GM12874 (cell line): ENCODE data around the gene C2CD4B.

Experiments
- TF ChIP-seq, protein P1 (sequence below): IDR thresholded peaks from 2 replicates; pipeline ENCODE4 v1.5.1; 2011; ENCODE audit warnings: low read depth, mild to moderate bottlenecking, control low read depth, low read length, moderate library complexity; ENCODE audit not compliant: insufficient read depth

C2CD4B gene

GRCh38 chr15:62190675-62191074, 25.6 kb upstream of the C2CD4B start:
- TF ChIP-seq, protein P1, sequence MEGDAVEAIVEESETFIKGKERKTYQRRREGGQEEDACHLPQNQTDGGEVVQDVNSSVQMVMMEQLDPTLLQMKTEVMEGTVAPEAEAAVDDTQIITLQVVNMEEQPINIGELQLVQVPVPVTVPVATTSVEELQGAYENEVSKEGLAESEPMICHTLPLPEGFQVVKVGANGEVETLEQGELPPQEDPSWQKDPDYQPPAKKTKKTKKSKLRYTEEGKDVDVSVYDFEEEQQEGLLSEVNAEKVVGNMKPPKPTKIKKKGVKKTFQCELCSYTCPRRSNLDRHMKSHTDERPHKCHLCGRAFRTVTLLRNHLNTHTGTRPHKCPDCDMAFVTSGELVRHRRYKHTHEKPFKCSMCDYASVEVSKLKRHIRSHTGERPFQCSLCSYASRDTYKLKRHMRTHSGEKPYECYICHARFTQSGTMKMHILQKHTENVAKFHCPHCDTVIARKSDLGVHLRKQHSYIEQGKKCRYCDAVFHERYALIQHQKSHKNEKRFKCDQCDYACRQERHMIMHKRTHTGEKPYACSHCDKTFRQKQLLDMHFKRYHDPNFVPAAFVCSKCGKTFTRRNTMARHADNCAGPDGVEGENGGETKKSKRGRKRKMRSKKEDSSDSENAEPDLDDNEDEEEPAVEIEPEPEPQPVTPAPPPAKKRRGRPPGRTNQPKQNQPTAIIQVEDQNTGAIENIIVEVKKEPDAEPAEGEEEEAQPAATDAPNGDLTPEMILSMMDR, result no peak

DNA sequence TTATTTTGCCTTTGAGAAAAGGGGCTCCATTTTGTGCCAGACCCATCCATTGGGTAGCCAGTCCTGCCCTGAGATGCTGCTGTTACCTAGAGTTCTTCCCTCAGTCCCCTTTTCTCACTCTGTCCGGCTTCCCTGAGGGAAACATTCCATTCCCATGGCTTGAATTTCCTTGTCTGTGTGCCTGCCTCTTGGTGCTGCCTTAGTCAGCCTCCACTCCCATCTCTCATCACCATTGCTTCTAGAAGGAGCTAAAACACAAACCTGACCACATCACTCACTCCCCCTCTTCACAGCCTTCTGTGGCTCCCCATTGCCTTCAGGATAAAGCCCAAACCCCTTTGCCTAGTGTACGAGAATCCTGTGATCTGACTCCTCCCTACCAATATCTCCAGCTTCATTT, 25.2 kb upstream of the C2CD4B start:
- TF ChIP-seq, protein P1, result no peak

- TF ChIP-seq, protein P1, result no peak
Observed at GRCh38 chr15:62188744-62189143, 23.7 kb upstream of the C2CD4B start.

GRCh38 chr15:62187910-62188309, 22.8 kb upstream of the C2CD4B start:
- TF ChIP-seq, protein P1, result no peak

DNA sequence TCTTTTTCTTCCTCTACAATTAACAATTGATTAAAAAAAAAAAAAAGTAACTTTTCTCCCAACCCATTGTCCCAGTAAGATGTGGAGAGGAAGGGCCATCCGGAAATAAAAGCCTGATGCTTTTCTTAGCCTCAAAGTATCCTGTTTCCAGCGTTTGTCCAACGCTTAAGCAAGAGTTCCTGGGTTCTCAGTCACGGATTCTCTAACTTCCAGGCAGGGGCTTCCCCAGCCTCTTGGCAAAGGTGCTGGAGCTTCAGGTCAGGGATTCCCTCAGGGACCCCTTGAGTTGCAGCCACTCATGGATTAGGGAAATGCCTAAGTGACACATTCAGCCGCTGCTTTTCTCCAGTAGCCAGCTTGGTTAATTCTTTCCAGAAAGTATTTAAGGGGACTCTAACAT, 22.3 kb upstream of the C2CD4B start:
- TF ChIP-seq, protein P1, result no peak

- TF ChIP-seq, protein P1, result no peak
Observed at GRCh38 chr15:62186578-62186977, 21.5 kb upstream of the C2CD4B start.

DNA sequence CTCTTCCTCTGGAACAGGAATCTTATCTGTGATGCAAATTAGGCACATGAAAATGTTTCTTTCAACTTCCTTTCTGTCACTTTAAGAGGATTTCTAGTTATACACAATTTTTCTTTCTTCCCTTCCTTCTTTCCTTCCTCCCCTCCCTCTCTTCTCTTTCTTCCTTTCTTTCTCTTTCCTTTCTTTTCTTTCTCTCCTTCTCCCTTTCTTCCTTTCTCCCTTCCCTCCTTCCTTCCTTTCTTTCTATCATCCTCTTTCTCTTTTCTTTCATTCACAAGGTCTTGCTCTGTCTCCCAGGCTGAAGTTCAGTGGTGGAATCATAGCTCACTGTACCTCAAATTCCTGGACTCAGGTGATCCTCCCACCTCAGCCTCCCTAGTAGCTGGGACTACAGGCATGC, 18.0 kb upstream of the C2CD4B start:
- TF ChIP-seq, protein P1, result no peak

- TF ChIP-seq, protein P1, result no peak
Observed at GRCh38 chr15:62173215-62173614, 8.1 kb upstream of the C2CD4B start.
